ENCODE measurements around the gene GMIP.
"Not testable (repeated sequence)": the region's sequence is repeated elsewhere in the genome, so short reads cannot be mapped to it uniquely, and the experiment has no call there.

Gene GMIP

GRCh38 chr19:19606021-19606420 lies 37.4 kb downstream of the GMIP start:
- H3K27ac ChIP-seq: no peak overlapping the region
- TF ChIP-seq, protein P1, sequence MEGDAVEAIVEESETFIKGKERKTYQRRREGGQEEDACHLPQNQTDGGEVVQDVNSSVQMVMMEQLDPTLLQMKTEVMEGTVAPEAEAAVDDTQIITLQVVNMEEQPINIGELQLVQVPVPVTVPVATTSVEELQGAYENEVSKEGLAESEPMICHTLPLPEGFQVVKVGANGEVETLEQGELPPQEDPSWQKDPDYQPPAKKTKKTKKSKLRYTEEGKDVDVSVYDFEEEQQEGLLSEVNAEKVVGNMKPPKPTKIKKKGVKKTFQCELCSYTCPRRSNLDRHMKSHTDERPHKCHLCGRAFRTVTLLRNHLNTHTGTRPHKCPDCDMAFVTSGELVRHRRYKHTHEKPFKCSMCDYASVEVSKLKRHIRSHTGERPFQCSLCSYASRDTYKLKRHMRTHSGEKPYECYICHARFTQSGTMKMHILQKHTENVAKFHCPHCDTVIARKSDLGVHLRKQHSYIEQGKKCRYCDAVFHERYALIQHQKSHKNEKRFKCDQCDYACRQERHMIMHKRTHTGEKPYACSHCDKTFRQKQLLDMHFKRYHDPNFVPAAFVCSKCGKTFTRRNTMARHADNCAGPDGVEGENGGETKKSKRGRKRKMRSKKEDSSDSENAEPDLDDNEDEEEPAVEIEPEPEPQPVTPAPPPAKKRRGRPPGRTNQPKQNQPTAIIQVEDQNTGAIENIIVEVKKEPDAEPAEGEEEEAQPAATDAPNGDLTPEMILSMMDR (conservative IDR thresholded peaks at IDR 0.05): no peak

- H3K27ac ChIP-seq: no peak overlapping the region
- TF ChIP-seq, protein P1 (conservative IDR thresholded peaks at IDR 0.05): no peak
Observed at GRCh38 chr19:19602713-19603324, 40.6 kb downstream of the GMIP start.

GRCh38 chr19:19602136-19602712 lies 41.2 kb downstream of the GMIP start:
- TF ChIP-seq, protein P1 (conservative IDR thresholded peaks at IDR 0.05): no peak
- H3K27ac ChIP-seq: no peak overlapping the region

GRCh38 chr19:19600793-19601330 lies 42.6 kb downstream of the GMIP start:
- H3K27ac ChIP-seq: no peak overlapping the region

GRCh38 chr19:19598728-19599451 lies 44.6 kb downstream of the GMIP start:
- H3K27ac ChIP-seq: not testable (repeated sequence)

More at GRCh38 chr19:19600793-19601330, 42.6 kb downstream of the GMIP start:
- TF ChIP-seq, protein P1 (conservative IDR thresholded peaks at IDR 0.05): no peak

DNA sequence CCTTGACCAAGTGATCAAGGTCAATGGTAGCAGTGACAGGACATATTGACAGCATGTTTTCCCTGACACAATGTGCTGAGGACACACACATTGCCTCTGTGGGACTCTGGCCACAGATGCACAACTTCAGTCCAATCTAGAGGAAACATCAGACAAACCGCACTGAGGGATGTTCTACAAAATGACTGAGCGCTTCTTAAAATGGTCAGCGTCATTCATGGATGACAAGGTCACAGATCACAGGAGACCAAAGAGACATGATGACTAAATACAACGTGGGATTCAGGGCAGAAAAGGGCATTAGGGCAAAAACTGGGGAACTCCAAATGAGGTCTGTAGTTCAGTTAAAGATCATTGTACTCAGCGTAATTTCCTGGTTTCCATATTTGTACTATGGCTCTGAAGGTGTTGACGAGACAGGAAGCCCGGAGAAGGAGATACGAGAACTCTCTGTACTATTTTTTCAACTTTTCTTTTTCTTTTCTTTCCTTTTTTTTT lies 45.6 kb downstream of the GMIP start:
- no peak overlapping the region for H3K27ac ChIP-seq
- TF ChIP-seq, protein P1 (conservative IDR thresholded peaks at IDR 0.05): no peak

DNA sequence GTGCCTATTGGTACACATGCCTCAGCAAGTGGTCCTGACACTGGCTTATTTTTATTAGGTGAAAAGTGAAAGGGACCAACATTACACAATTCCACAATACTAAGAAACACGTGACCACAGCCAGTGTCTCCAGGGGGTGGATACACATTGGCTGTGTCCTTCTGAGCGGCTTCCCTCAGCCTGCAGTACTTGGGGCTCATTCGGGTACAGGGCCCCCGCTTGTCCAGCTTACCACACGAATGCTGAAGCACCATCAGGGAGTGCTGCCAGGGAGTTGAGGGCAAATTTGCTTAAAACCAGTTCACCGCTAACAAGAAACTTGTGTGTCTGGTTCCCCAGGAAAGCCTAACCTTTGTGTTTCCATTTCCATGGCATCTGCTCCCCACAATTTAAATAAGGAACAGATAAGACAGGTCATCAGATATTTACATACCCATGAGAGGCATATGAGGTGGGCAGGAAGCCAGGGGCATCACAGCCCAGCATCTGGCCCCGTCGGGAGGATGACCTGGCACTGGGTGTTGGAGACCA lies 48.2 kb downstream of the GMIP start:
- TF ChIP-seq, protein P1 (conservative IDR thresholded peaks at IDR 0.05): no peak
- peak overlapping the region; percentile 38 for H3K27ac ChIP-seq

Measured in VCaP (cell line).